HG02981 (cell line): Measurements from ENCODE around the gene QRFP.

Experiments used
- ATAC-seq: cut with Tn5 transposase; IDR thresholded peaks from one replicate; pipeline ENCODE4 v1.9.1; 2021; ENCODE audit warnings: mild to moderate bottlenecking, moderate library complexity; ENCODE audit not compliant: unreplicated experiment

QRFP gene

DNA sequence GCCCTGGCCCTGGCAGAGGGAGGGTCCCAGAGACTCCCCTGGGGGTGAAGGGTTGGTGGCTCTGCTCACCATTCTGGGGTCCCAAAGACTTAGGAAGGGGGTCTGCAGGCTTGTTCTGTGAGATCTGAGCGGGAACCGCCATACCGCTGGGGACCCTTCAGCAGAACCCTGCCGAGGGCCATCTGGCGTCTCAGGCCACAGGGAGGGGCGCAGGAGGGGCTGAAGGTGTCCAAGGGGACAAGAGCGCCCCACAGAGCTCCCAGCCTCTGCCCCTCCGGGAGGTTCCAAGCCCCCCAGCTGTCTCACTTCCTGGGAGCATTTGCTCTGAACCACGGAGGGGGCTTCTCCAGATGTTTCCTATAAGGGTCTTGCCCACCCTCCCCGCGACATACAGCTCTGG, 37.6 kb upstream of the QRFP start:
- ATAC-seq, result no peak

GRCh38 chr9:130933114-130934046, 36.8 kb upstream of the QRFP start:
- no peak for ATAC-seq

DNA sequence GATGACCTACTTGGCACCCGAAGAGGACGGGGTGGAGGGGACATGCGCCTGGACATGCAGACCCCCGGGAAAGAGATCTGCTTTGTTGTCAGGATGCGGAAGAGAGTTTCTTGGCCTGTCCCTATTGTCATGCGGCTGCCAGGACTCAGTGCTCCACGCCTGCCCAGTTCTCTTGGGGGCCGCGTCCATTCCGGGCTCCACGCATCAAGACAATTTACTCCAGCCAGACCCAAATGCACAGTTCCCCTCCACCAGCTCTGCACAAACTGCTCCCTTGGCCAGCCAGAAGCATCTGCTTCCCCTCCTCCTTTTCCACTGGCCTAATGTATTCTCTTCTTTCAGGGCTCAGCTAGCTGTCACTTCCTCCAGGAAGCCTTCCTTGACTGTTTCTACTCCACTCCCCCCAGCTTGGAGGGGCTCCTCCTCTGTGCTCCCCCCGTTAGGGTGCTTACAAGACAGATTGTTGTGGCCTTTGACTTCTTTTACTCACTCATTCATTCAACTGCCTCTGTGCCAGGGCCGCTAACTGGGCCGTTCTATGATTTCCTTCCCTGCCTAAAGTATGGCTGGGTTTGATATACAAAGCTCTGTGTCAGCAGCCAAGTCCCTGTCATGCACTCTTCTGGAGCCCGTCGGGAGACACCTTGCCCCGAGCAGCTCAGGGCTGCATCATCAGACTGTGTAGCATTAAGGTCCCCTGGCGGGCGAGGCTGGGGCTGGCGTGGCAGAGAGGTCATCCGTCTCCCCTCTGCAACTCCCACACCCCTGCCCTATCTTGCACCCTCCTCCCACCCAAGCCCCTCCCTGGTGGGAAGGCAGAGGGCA, 35.9 kb upstream of the QRFP start:
- ATAC-seq, result no peak

DNA sequence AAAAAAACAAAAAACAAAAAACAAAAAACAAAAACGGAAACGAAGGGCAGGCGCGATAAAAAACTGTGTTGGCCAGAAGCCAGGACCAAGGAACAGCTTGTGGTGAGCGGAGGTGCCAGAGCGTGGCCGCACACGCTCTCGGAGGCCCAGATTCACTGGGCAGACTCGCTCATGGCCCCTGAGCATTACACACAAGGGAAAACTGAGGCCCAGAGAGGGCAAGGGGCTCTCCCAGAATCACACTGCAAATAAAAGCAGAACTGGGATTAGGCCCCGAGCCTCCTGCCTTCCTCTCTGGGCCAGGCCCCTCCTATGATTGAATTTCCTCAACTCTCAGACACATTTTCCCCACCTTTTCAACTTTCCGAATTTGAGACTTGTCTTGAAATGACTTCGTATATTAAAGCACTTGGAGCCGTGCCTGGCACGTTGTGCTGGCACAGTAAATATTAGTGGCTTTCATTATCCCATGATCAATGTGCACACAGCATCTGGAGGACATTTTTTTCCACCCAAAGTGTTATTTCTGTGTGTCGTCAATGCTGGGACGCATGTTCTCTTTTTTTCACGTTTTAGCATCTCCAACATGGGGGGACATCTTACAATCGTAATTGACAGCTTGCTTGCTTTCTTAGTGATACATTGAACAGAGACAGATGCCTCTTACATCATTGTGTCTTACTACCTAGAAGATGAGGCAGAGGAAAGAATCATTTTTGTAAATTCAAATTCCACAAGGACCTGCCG, 35.1 kb upstream of the QRFP start:
- ATAC-seq, result no peak

- ATAC-seq, result no peak
Observed at GRCh38 chr9:130930804-130931349, 34.3 kb upstream of the QRFP start.

DNA sequence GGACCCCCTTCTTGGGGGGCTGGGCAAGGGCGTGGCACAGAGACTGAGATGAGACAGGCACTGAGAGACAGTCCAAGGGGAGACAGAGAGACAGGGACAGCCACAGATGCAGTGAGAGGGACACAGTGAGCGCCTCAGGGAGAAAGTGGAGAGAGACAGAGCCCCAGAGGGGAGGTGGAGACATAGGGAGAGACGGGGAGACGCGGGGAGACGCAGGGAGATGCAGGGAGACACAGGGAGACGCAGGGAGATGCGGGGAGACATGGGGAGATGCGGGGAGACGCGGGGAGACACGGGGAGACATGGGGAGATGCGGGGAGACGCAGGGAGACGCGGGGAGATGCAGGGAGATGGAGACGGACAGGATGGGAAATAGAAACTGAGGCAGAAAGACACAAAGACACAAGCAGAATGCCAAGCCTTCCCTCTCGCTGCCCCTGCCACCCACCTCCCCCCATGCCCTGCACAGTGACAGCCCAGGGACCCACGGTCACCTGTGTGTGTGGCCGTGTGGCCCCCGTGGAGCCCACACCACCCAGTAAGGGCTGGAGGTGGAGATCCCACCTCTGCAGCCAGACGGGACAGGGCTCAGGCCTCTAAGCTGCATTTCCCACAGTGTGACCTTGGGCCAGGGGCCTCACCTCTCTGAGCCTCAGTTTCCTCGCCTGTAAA, 33.7 kb upstream of the QRFP start:
- ATAC-seq, result no peak

GRCh38 chr9:130929571-130930038, 33.0 kb upstream of the QRFP start:
- no peak for ATAC-seq

DNA sequence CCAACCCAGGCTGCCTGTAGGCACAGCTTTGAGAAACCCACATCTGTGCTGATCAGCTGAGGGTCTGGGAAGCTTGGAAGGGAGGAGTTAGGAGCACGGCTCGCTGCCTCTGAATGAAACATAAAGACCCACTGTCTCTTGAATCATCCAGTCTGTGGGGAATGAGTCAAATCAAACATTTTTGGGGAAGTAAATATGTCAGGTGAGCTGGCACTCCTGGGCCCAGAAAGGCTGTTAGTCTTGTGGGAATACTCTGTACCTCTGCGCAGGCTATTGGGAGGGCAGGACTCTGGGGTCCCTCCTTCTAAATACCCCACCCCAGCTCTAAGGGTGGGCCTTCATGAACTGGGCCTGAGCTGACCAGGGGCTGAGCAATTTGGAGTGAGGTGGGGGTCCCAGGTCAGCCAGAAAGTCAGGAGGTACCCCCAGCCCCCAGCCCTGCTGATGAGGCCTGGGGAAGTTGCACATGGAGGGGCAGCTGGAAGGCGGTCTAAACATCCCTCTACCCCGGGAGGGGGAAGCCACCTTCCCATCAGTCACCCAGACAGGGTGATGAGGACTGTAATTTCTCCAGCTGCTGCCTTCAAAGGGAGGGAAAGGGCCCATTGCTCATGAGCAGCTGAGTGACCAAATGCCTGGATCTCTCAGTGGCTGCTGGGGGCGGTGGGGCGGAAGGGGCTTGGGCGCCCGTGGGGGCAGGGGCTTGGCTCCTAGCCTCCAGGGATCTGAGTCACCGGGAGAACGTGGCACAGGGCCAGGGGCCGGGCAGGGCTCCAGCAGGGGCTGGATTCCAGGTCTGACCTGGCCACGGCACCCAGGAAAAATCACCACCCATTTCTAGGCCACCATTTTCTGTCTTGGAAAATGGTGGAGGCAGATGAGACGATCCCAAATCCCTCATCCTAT, 31.6 kb upstream of the QRFP start:
- no peak for ATAC-seq

DNA sequence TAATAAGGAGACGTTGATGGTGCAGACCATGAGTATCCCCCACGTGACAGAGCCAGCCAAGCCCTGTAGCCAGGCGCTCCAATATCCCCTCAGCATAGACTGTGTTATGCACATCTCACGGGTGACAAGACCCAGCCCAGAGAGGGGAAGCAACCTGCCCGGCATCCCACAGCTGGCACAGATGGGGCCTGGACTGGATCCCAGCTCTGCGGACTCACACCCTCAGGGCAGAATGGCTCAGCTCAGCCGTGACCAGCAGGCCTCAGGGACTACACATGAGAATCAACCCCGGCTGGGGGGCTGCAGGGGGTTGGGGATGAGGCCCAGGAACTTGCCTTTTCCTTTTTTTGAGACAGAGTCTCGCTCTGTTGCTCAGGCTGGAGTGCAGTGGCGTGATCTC, 30.7 kb upstream of the QRFP start:
- no peak for ATAC-seq

DNA sequence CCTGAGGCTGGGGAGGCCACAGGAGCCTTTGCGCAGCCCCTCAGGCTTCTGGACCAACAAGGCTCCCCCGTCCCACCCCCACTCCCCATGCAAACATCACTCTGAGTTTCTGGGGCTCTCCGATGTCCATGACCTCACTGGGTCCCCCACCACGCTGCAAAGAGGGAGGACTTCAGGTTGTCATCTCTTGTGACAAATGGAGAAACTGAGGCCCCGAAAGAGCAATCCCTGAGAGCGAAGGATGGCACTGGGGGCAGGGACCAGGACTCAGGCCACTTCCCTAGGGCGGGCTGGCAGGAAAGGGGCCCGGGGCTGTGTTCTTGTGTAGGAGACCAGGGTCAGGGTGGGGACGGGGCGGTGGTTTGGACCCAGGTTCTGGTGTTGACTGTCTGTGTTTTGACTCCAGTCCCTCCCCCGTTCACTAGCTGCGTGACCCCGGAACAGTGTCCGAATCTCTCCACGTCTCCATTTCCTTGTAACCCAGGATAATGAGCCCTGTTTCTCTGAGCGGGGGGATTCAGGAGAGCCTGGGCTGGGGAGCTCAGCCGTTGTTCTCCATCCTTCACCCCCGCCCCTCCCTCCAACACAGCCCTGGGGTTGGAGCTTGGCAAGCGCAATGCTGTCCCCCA, 28.6 kb upstream of the QRFP start:
- ATAC-seq, result no peak

DNA sequence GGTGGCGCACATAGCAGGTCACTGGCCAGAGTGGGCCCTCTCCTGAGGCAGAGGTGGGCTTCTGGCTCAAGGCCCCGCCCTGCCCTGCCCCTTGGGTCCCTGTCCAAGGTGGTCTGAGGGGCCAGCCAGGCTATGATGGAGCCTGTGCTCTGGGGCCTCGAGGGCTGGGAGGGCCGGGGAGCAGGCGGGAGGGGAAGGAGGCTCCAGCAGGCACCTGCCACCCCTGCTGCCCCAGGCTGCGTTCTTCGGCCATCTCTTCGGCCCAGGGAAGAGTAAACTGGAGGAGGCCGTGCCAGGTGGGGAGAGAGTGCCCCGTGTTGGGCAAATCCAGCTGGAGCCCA, 27.8 kb upstream of the QRFP start:
- ATAC-seq, result no peak

DNA sequence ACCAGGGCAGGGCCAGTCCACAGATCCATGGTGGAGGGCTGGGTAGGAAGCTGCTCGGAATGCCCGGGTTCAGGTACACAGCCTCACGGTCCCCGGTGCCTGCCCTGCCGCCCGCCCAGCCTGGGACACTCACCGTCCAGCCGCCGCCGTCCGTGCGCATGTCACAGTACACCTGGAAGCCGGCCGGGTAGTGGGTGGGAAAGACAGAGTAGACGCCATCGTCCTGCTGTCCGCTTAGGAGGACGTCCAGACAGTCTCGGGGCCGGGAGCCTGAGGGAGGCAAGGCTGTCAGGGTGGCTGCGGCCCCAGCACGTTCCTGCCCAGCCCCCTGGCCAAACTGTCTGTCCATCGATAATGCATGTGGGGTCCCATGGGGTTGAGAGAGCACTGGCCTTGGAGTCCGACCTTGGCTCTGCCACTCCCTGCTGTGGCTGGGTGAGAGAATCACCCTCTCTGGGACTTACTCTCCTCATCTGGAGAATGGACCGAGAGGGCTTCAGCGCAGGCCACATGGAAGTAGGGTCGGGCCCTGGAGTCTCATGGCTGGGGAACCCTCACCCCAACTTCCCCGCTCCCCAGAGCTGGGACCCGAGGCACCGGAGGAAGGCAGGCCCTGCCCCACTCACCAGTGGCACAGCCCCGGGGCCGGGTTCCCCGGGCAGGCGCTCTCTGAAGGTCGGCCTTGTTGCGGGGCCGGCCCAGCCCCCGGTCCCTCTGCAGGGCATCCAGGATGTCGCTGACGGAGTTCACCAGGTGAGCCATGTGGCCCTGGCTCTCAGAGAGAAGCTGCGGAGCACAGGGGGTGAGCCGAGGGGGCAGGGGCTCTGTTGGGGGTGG, 27.2 kb upstream of the QRFP start:
- no peak for ATAC-seq

- ATAC-seq, result no peak
Observed at GRCh38 chr9:130922893-130923610, 26.4 kb upstream of the QRFP start.

GRCh38 chr9:130921989-130922892, 25.6 kb upstream of the QRFP start:
- no peak for ATAC-seq

GRCh38 chr9:130921300-130921988, 24.8 kb upstream of the QRFP start:
- no peak for ATAC-seq
